GM21723 (cell line): ENCODE results near the gene ZNF565.
A peak's percentile ranks its signal among the peaks of the same experiment; 100 is the strongest.
"Not testable (repeated sequence)": the region's sequence is repeated elsewhere in the genome, so short reads cannot be mapped to it uniquely, and the experiment has no call there.

Source experiments
- ATAC-seq: cut with Tn5 transposase; IDR thresholded peaks from one replicate; pipeline ENCODE4 v1.9.1; 2021; ENCODE audit warnings: mild to moderate bottlenecking, moderate library complexity; ENCODE audit not compliant: unreplicated experiment

ZNF565 gene

GRCh38 chr19:36215276-36216123 lies 1.0 kb upstream of the ZNF565 start:
- ATAC-seq = peak; percentile 12

- no peak for ATAC-seq
These were observed 1.6 kb downstream of the ZNF565 start for GRCh38 chr19:36212895-36213294.

- ATAC-seq = no peak
These were observed 4.0 kb downstream of the ZNF565 start for GRCh38 chr19:36210497-36210896.

- ATAC-seq = no peak
These were observed 5.1 kb downstream of the ZNF565 start for GRCh38 chr19:36209372-36209771.

GRCh38 chr19:36207605-36208252 lies 6.7 kb downstream of the ZNF565 start:
- peak; percentile 63 for ATAC-seq

GRCh38 chr19:36203293-36203692 lies 11.2 kb downstream of the ZNF565 start:
- no peak for ATAC-seq

GRCh38 chr19:36201684-36202083 lies 12.8 kb downstream of the ZNF565 start:
- ATAC-seq = no peak

GRCh38 chr19:36198119-36198518 lies 16.3 kb downstream of the ZNF565 start:
- no peak for ATAC-seq

GRCh38 chr19:36196249-36196648 lies 18.2 kb downstream of the ZNF565 start:
- ATAC-seq = no peak

- ATAC-seq = not testable (repeated sequence)
These were observed 27.7 kb downstream of the ZNF565 start for GRCh38 chr19:36186722-36187121.

GRCh38 chr19:36183245-36183628 lies 31.2 kb downstream of the ZNF565 start:
- ATAC-seq = no peak

GRCh38 chr19:36182612-36183244 lies 31.7 kb downstream of the ZNF565 start:
- ATAC-seq = no peak

GRCh38 chr19:36179077-36179476 lies 35.4 kb downstream of the ZNF565 start:
- not testable (repeated sequence) for ATAC-seq

- ATAC-seq = not testable (repeated sequence)
These were observed 40.6 kb downstream of the ZNF565 start for GRCh38 chr19:36173846-36174245.

- ATAC-seq = no peak
These were observed 41.6 kb downstream of the ZNF565 start for GRCh38 chr19:36172852-36173251.

GRCh38 chr19:36169084-36169760 lies 45.2 kb downstream of the ZNF565 start:
- ATAC-seq = no peak

- no peak for ATAC-seq
These were observed 50.7 kb downstream of the ZNF565 start for GRCh38 chr19:36163813-36164212.

GRCh38 chr19:36160821-36161596 lies 53.5 kb downstream of the ZNF565 start:
- no peak for ATAC-seq

GRCh38 chr19:36153126-36153525 lies 61.3 kb downstream of the ZNF565 start:
- no peak for ATAC-seq

- ATAC-seq = no peak
These were observed 61.9 kb downstream of the ZNF565 start, which contains the start of gene COX7A1 for GRCh38 chr19:36152352-36153091. COX7A1 (minus strand) TSS chr19:36152447; CDS start chr19:36152407, 40 bp downstream.
